SK-N-SH (cell line): ENCODE measurements around the gene CHL1. TPM values are rescaled to one million over a fixed set of nuclear protein-coding genes. Genes with fewer than 3 reads are reported as not detected.

Experiments
- CTCF ChIA-PET: fragments of 300-600, 350-600 bp; formaldehyde crosslinking; extraction: SDS; loops from one replicate; lab custom pipeline; 2021; lab: Yijun Ruan, JAX
- POLR2A ChIA-PET: fragments of 350-600 bp; sonication (Branson Sonifier 250); formaldehyde crosslinking; extraction: SDS; loops from one replicate; lab custom pipeline; 2020; ENCODE audit warnings: antibody characterized with exemption, inconsistent platforms; lab: Yijun Ruan, JAX
- DNase-seq: peaks from one replicate; pipeline ENCODE4 v3.0.0; 2012
- H2AFZ ChIP-seq: fragments of 200-600 bp; sonication (generic); 2 replicates; pipeline ENCODE4 v1.8.1; 2016; ENCODE audit warnings: antibody characterized with exemption, mild to moderate bottlenecking, low read depth
- H3F3A ChIP-seq: fragments of 200-600 bp; sonication (generic); replicated peaks from 2 replicates; pipeline ENCODE3; 2016; ENCODE audit warnings: antibody characterized with exemption, mild to moderate bottlenecking; ENCODE audit not compliant: insufficient read depth
- H3K27ac ChIP-seq, 2 experiments: fragments of 200-500 bp in 1 of 2; fragments of 200-600 bp in 1 of 2; sonication (Bioruptor generic) in 1 of 2; sonication (generic), shearing (Covaris generic) in 1 of 2; 2 replicates each; pipeline versions ENCODE4 v1.5.1 to v1.6.1; 2014 to 2016; ENCODE audit warnings: low read depth in 2 of 2, inconsistent platforms in 1 of 2, low read length in 1 of 2, mild to moderate bottlenecking in 1 of 2, mixed read lengths in 1 of 2
- H3K27me3 ChIP-seq: fragments of 200-600 bp; sonication (generic), shearing (Covaris generic); 2 replicates; pipeline ENCODE4 v1.6.1; 2016; ENCODE audit warnings: mixed run types; ENCODE audit not compliant: insufficient read depth
- H3K36me3 ChIP-seq, 2 experiments: fragments of 200-500 bp in 1 of 2; fragments of 200-600 bp in 1 of 2; sonication (Bioruptor generic) in 1 of 2; sonication (generic) in 1 of 2; replicated peaks in 1 of 2; 2 replicates each; pipeline versions ENCODE3 to v1.5.1; 2014 to 2016; ENCODE audit warnings: low read length in 1 of 2, mild to moderate bottlenecking in 1 of 2; ENCODE audit not compliant: insufficient read depth in 2 of 2, control insufficient read depth in 1 of 2
- H3K4me1 ChIP-seq, 2 experiments: fragments of 200-500 bp in 1 of 2; fragments of 200-600 bp in 1 of 2; sonication (Bioruptor generic) in 1 of 2; sonication (generic), shearing (Covaris generic) in 1 of 2; 2 replicates each; pipeline versions ENCODE4 v1.5.1 to v1.6.1; 2014 to 2016; ENCODE audit warnings: low read depth in 1 of 2, low read length in 1 of 2, mixed run types in 1 of 2; ENCODE audit not compliant: insufficient read depth in 2 of 2, control insufficient read depth in 1 of 2
- H3K4me2 ChIP-seq: fragments of 200-600 bp; sonication (generic), shearing (Covaris generic); 2 replicates; pipeline ENCODE4 v1.6.1; 2017; ENCODE audit warnings: mixed run types
- H3K4me3 ChIP-seq, 2 experiments: fragments of 200-500 bp in 1 of 2; fragments of 200-600 bp in 1 of 2; sonication (Bioruptor generic) in 1 of 2; sonication (generic), shearing (Covaris generic) in 1 of 2; 2 replicates each; pipeline versions ENCODE4 v1.5.1 to v1.8.1; 2014 to 2016; ENCODE audit warnings: low read depth in 2 of 2, inconsistent platforms in 1 of 2, low read length in 1 of 2, mild to moderate bottlenecking in 1 of 2, mixed read lengths in 1 of 2, moderate library complexity in 1 of 2
- H3K79me2 ChIP-seq: fragments of 200-600 bp; sonication (generic); 2 replicates; pipeline ENCODE4 v1.8.1; 2017; ENCODE audit warnings: mild to moderate bottlenecking; ENCODE audit not compliant: insufficient read depth
- H3K9ac ChIP-seq: fragments of 200-600 bp; sonication (generic); 2 replicates; pipeline ENCODE4 v1.6.1; 2017; ENCODE audit warnings: mixed run types
- H3K9me2 ChIP-seq: fragments of 200-600 bp; sonication (generic); 2 replicates; pipeline ENCODE4 v1.6.1; 2017; ENCODE audit warnings: mixed run types
- H3K9me3 ChIP-seq: fragments of 200-600 bp; sonication (generic); 2 replicates; pipeline ENCODE4 v1.6.1; 2017; ENCODE audit warnings: mixed run types, mild to moderate bottlenecking, moderate library complexity
- H4K20me1 ChIP-seq: fragments of 200-600 bp; sonication (generic); 2 replicates; pipeline ENCODE4 v1.6.1; 2017; ENCODE audit warnings: mild to moderate bottlenecking, mixed run types; ENCODE audit not compliant: insufficient read depth
- CHD2 ChIP-seq: fragments of 150-350 bp; IDR thresholded peaks from 2 replicates; pipeline ENCODE4 v1.6.1; 2018; ENCODE audit warnings: low read length; ENCODE audit not compliant: partially characterized antibody
- EZH2phosphoT487 ChIP-seq: fragments of 200-600 bp; sonication (generic); IDR thresholded peaks from 2 replicates; pipeline ENCODE4 v1.6.1; 2017; ENCODE audit warnings: low read depth, mixed run types, mild to moderate bottlenecking, antibody characterized with exemption, moderate library complexity, borderline replicate concordance
- FOSL2 ChIP-seq: IDR thresholded peaks from 2 replicates; pipeline ENCODE4 v1.4.0; 2012; ENCODE audit warnings: low read depth, mild to moderate bottlenecking, moderate library complexity, borderline replicate concordance
- FOXJ3 ChIP-seq: sonication (generic); formaldehyde crosslinking; IDR thresholded peaks from 2 replicates; pipeline ENCODE4 v1.5.1; 2020; ENCODE audit warnings: mild to moderate bottlenecking, missing genetic modification reagents
- GABPA ChIP-seq: IDR thresholded peaks from 2 replicates; pipeline ENCODE4 v1.4.0; 2012; ENCODE audit warnings: low read depth, mild to moderate bottlenecking
- JUND ChIP-seq: IDR thresholded peaks from 2 replicates; pipeline ENCODE4 v1.4.0; 2012
- MEF2A ChIP-seq: IDR thresholded peaks from 2 replicates; pipeline ENCODE4 v1.4.0; 2012; ENCODE audit warnings: low read depth, borderline replicate concordance
- NFIC ChIP-seq: IDR thresholded peaks from 2 replicates; pipeline ENCODE4 v1.4.0; 2012; ENCODE audit warnings: borderline replicate concordance
- NRF1 ChIP-seq: IDR thresholded peaks from 2 replicates; pipeline ENCODE4 v1.6.1; 2012; ENCODE audit warnings: low read depth, mild to moderate bottlenecking, low read length
- POLR2AphosphoS5 ChIP-seq: IDR thresholded peaks from 2 replicates; pipeline ENCODE4 v1.6.1; 2012; ENCODE audit warnings: low read depth, low read length
- RCOR1 ChIP-seq: fragments of 150-350 bp; IDR thresholded peaks from 2 replicates; pipeline ENCODE4 v1.6.1; 2017; ENCODE audit warnings: antibody characterized with exemption, low read length
- RXRA ChIP-seq: IDR thresholded peaks from 2 replicates; pipeline ENCODE4 v1.4.0; 2012; ENCODE audit warnings: low read depth, mild to moderate bottlenecking, borderline replicate concordance
- SIN3A ChIP-seq: IDR thresholded peaks from 2 replicates; pipeline ENCODE4 v1.6.1; 2012; ENCODE audit warnings: low read depth, mild to moderate bottlenecking, low read length, moderate library complexity, borderline replicate concordance
- TAF1 ChIP-seq: IDR thresholded peaks from 2 replicates; pipeline ENCODE4 v1.6.1; 2012; ENCODE audit warnings: low read depth, mild to moderate bottlenecking, low read length, moderate library complexity, borderline replicate concordance
- TEAD4 ChIP-seq: IDR thresholded peaks from 2 replicates; pipeline ENCODE4 v1.4.0; 2012; ENCODE audit warnings: mild to moderate bottlenecking, borderline replicate concordance; ENCODE audit not compliant: insufficient read depth
- WGBS: methylation state at CpG from one replicate; pipeline ENCODE4 v1.1.6; 2017; ENCODE audit warnings: low lambda C conversion rate; 5-methylcytosine and 5-hydroxymethylcytosine counted together
- polyA plus RNA-seq, 3 experiments: library from polyadenylated mRNA; depleted of rRNA; stranded (reverse); fragments of >200 nt; gene quantifications; 2 replicates each; pipeline ENCODE4 v1.2.3, GENCODE V29; 2012
- TF ChIP-seq, protein P1 (sequence below): IDR thresholded peaks from 2 replicates; pipeline ENCODE4 v1.4.0; 2012; ENCODE audit warnings: low read depth, borderline replicate concordance
- TF ChIP-seq, protein P2 (sequence below): IDR thresholded peaks from 2 replicates; pipeline ENCODE4; 2012

The CHL1 gene
- polyA plus RNA-seq, 1 of the 3 experiments (the other 2 are of a cell fraction): not detected

DNA sequence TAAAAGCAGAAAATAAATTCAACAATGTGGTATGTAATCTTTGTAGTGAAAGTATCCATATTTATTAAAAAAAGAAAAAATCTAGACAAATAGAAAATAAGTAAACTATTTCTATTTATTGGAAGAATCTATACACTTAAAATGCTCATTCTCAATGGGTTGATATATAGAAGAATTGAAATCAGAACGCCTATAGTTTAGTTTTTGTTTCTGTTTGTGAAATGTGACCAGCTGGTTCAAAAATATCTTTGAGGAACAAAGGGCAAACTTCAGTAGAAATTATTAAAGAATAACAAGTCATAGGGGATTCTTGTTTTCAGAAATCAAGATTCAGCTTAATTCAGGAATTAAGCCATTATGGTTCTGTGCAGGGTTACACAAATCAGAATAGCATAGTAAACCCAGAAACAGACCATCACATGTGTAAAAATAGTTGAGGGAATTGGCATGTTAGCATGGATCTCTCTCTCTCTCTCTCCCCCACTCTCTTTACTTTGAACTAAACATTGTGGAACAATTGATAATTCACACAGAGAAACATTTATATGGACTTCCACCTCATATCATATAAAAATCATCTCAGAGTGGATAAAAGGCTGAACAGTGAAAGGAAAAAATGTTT, 134.0 kb downstream of the CHL1 start:
- no peaks in the 10 kb centered on the region for H3F3A ChIP-seq
- DNase-seq: no peak
- H3K4me3 ChIP-seq: no peak overlapping the region
- no peak overlapping the region for H3K27ac ChIP-seq
- no peaks in the 10 kb centered on the region for H3K79me2 ChIP-seq
- H3K36me3 ChIP-seq: no peaks in the 10 kb centered on the region
- POLR2A ChIA-PET: no interaction called here
- H2AFZ ChIP-seq: no peak overlapping the region
- no peak overlapping the region for H3K9ac ChIP-seq
- H3K4me2 ChIP-seq: no peak overlapping the region
- no peaks in the 10 kb centered on the region; the same call in 1 of the 2 replicates for H3K9me2 ChIP-seq
- peaks cover 0 to 3% of the 10 kb centered on the region in 2 experiments; a peak in 2 of 4 replicates for H3K4me1 ChIP-seq
- no peaks in the 10 kb centered on the region for H3K27me3 ChIP-seq
- TF ChIP-seq, protein P1, sequence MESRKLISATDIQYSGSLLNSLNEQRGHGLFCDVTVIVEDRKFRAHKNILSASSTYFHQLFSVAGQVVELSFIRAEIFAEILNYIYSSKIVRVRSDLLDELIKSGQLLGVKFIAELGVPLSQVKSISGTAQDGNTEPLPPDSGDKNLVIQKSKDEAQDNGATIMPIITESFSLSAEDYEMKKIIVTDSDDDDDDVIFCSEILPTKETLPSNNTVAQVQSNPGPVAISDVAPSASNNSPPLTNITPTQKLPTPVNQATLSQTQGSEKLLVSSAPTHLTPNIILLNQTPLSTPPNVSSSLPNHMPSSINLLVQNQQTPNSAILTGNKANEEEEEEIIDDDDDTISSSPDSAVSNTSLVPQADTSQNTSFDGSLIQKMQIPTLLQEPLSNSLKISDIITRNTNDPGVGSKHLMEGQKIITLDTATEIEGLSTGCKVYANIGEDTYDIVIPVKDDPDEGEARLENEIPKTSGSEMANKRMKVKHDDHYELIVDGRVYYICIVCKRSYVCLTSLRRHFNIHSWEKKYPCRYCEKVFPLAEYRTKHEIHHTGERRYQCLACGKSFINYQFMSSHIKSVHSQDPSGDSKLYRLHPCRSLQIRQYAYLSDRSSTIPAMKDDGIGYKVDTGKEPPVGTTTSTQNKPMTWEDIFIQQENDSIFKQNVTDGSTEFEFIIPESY: no peak
- TF ChIP-seq FOXJ3 (CRISPR knock-in tag): no peak
- TF ChIP-seq POLR2AphosphoS5: no peak
- TF ChIP-seq JUND: no peak
- TF ChIP-seq TAF1: no peak
- TF ChIP-seq EZH2phosphoT487: no peak
- CTCF ChIA-PET: interaction anchor here (1.3 kb wide), 1 partner anchor 29 kb away, joined by 3 read pairs; no protein-coding TSS in a partner anchor
- H3K9me3 ChIP-seq: no peaks in the 10 kb centered on the region
- 16% methylated on average over 1 of the region's 1 CpG for WGBS
- no peaks in the 10 kb centered on the region for H4K20me1 ChIP-seq

DNA sequence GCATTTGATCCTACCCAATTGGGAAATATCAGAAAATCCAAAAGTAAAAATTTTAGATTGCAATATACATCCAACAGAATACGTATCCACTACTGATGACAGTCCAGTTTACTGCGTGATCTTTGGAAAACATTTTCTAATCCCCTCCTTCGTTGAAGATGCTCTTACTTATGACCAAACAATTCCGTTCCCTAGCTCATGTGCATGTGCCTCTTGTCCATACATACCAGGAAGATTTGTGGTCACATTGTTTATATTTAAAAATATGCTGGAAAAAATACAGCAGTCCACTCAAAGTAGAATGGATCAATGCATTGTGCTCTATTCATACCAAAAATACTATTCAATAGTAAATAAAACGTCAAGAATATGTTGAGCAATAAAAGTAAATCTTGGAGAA, 135.3 kb downstream of the CHL1 start:
- Histone ChIP-seq H3F3A (no peaks in the 10 kb centered on the region), H3K9me3 (no peaks in the 10 kb centered on the region), H3K9me2 (no peaks in the 10 kb centered on the region; the same call in 1 of the 2 replicates), H4K20me1 (no peaks in the 10 kb centered on the region), H3K4me1 (peaks cover 0 to 5% of the 10 kb centered on the region in 2 experiments; a peak in 2 of 4 replicates), H3K27ac (no peak overlapping the region), H3K36me3 (no peaks in the 10 kb centered on the region), H3K79me2 (no peaks in the 10 kb centered on the region), H3K4me3 (no peak overlapping the region), H3K27me3 (no peaks in the 10 kb centered on the region), H2AFZ (no peak overlapping the region), H3K4me2 (no peak overlapping the region), H3K9ac (no peak overlapping the region)
- DNase-seq: no peak
- CTCF ChIA-PET: no interaction called here
- POLR2A ChIA-PET: no interaction called here
- TF ChIP-seq NFIC (no peak), NRF1 (no peak), SIN3A (no peak), POLR2AphosphoS5 (no peak), MEF2A (no peak), GABPA (no peak), RXRA (no peak), TEAD4 (no peak), FOSL2 (no peak), RCOR1 (no peak), CHD2 (no peak)
- TF ChIP-seq, protein P2, sequence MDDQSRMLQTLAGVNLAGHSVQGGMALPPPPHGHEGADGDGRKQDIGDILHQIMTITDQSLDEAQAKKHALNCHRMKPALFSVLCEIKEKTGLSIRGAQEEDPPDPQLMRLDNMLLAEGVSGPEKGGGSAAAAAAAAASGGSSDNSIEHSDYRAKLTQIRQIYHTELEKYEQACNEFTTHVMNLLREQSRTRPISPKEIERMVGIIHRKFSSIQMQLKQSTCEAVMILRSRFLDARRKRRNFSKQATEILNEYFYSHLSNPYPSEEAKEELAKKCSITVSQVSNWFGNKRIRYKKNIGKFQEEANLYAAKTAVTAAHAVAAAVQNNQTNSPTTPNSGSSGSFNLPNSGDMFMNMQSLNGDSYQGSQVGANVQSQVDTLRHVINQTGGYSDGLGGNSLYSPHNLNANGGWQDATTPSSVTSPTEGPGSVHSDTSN: no peak
- WGBS: 33% methylated on average over 5 of the region's 5 CpGs
